Endothelial cell of umbilical vein (primary cell): ENCODE measurements around the gene MMP28. TPM values are rescaled to one million over a fixed set of nuclear protein-coding genes. Genes with fewer than 3 reads are reported as not detected.

Source experiments
- BruUV-seq: library from RNA; stranded (reverse); fragments of 400-500 nt; replicated peaks from 2 replicates; lab custom pipeline; 2021; lab: Mats Ljungman, UMichigan
- CTCF ChIA-PET: fragments of 300-600, 350-600 bp; sonication (Branson Sonifier 250); formaldehyde crosslinking; loops from one replicate; lab custom pipeline; 2021; ENCODE audit warnings: antibody characterized with exemption, inconsistent platforms; lab: Charles Lee
- POLR2A ChIA-PET: fragments of 300-600, 350-600 bp; sonication (Branson Sonifier 250); formaldehyde crosslinking; loops from one replicate; lab custom pipeline; 2021; ENCODE audit warnings: antibody characterized with exemption, inconsistent platforms; lab: Charles Lee
- DNase-seq: peaks from one replicate; pipeline ENCODE4 v3.0.0-alpha.2; 2011; ENCODE audit warnings: low read depth, low spot score
- FAIRE-seq: peaks from 2 replicates; lab custom pipeline; 2011; peaks lifted over from hg19 to GRCh38; lab: Jason Lieb, UNC
- H2AFZ ChIP-seq: 2 replicates; pipeline ENCODE4 v1.6.0; 2012; ENCODE audit warnings: low read depth, low read length, control low read depth, inconsistent platforms
- H3K27ac ChIP-seq: 2 replicates; pipeline ENCODE4 v1.5.1; 2011; ENCODE audit warnings: low read depth, mild to moderate bottlenecking, control low read depth, low read length, moderate library complexity; ENCODE audit not compliant: insufficient read depth
- H3K27me3 ChIP-seq, 2 experiments: 2 replicates each; pipeline versions ENCODE4 v1.6.0 to v1.6.1; 2011; ENCODE audit warnings: low read length in 2 of 2, mixed read lengths in 1 of 2; ENCODE audit not compliant: control insufficient read depth in 2 of 2, insufficient read depth in 2 of 2
- H3K36me3 ChIP-seq, 2 experiments: 2 replicates in 1 of 2; 3 replicates in 1 of 2; pipeline ENCODE4 v1.5.1; 2011; ENCODE audit warnings: low read length in 2 of 2, mild to moderate bottlenecking in 1 of 2, moderate library complexity in 1 of 2; ENCODE audit not compliant: control insufficient read depth in 2 of 2, insufficient read depth in 2 of 2; ENCODE audit errors: extremely low read depth in 1 of 2
- H3K4me1 ChIP-seq: 3 replicates; pipeline ENCODE4 v1.5.1; 2011; ENCODE audit warnings: mild to moderate bottlenecking, low read length; ENCODE audit not compliant: control insufficient read depth, insufficient read depth; ENCODE audit errors: extremely low read depth
- H3K4me2 ChIP-seq: 2 replicates; pipeline ENCODE4 v1.6.1; 2011; ENCODE audit warnings: low read length, control low read depth, mixed read lengths; ENCODE audit not compliant: insufficient read depth
- H3K4me3 ChIP-seq, 3 experiments: fragments of 200-600 bp in 1 of 3; sonication (generic), shearing (Covaris generic) in 1 of 3; replicated peaks in 1 of 3; 2 replicates each; pipeline ENCODE4 v1.5.1; 2011 to 2016; ENCODE audit warnings: control low read depth in 3 of 3, low read length in 3 of 3, mild to moderate bottlenecking in 2 of 3, inconsistent platforms in 1 of 3, low read depth in 1 of 3, moderate library complexity in 1 of 3; ENCODE audit not compliant: insufficient read depth in 1 of 3
- H3K79me2 ChIP-seq: 2 replicates; pipeline ENCODE4 v1.6.0; 2012; ENCODE audit warnings: low read length, inconsistent platforms; ENCODE audit not compliant: control insufficient read depth, insufficient read depth
- H3K9ac ChIP-seq: replicated peaks from 2 replicates; pipeline ENCODE3; 2011; ENCODE audit warnings: low read length, control low read depth; ENCODE audit not compliant: insufficient read depth; ENCODE audit errors: extremely low read depth
- H3K9me1 ChIP-seq: replicated peaks from 3 replicates; pipeline ENCODE4 v1.6.0; 2011; ENCODE audit warnings: mild to moderate bottlenecking, low read length; ENCODE audit not compliant: control insufficient read depth, insufficient read depth; ENCODE audit errors: extremely low read depth
- H3K9me3 ChIP-seq: replicated peaks from 2 replicates; pipeline ENCODE4 v1.5.1; 2012; ENCODE audit warnings: low read length, inconsistent platforms; ENCODE audit not compliant: control insufficient read depth, insufficient read depth
- H4K20me1 ChIP-seq: replicated peaks from 2 replicates; pipeline ENCODE3; 2011; ENCODE audit warnings: mild to moderate bottlenecking, low read length; ENCODE audit not compliant: control insufficient read depth, insufficient read depth; ENCODE audit errors: extremely low read depth
- CTCF ChIP-seq, 2 donors: IDR thresholded peaks; 1 replicate in 1 of 2; 2 replicates in 1 of 2; pipeline ENCODE4 v1.5.1; 2011; ENCODE audit warnings: low read length in 2 of 2, mild to moderate bottlenecking in 2 of 2, moderate library complexity in 2 of 2, control low read depth in 1 of 2, inconsistent platforms in 1 of 2, low read depth in 1 of 2; ENCODE audit not compliant: insufficient read depth in 1 of 2; ENCODE audit errors: extremely low read depth in 1 of 2
- EZH2 ChIP-seq: IDR thresholded peaks from 2 replicates; pipeline ENCODE4 v1.6.1; 2012; ENCODE audit warnings: borderline replicate concordance, low read depth, mild to moderate bottlenecking, moderate library complexity, low read length, inconsistent platforms; ENCODE audit not compliant: severe bottlenecking
- FOS ChIP-seq: IDR thresholded peaks from 2 replicates; pipeline ENCODE4 v1.6.1; 2011; ENCODE audit warnings: mild to moderate bottlenecking, low read length, moderate library complexity, borderline replicate concordance; ENCODE audit not compliant: insufficient read depth
- GATA2 ChIP-seq: IDR thresholded peaks from 2 replicates; pipeline ENCODE4 v1.7.0; 2011; ENCODE audit warnings: low read depth, mild to moderate bottlenecking, moderate library complexity, mixed read lengths, low read length; ENCODE audit not compliant: insufficient read length, insufficient read depth
- MYC ChIP-seq: IDR thresholded peaks from one replicate; pipeline ENCODE4 v1.6.1; 2011; ENCODE audit warnings: mild to moderate bottlenecking, low read depth, low read length
- POLR2A ChIP-seq: IDR thresholded peaks from 2 replicates; pipeline ENCODE4 v1.6.1; 2012; ENCODE audit warnings: low read depth, mild to moderate bottlenecking, control low read depth, low read length
- POLR2AphosphoS5 ChIP-seq: IDR thresholded peaks from 2 replicates; pipeline ENCODE4 v1.6.1; 2012; ENCODE audit warnings: low read depth, mild to moderate bottlenecking, control low read depth, low read length, moderate library complexity; ENCODE audit not compliant: insufficient read depth
- dilution Hi-C: fragments of 300-500 bp; cut with MboI; formaldehyde crosslinking; loops from one replicate; pipeline ENCODE4 v1.15.0; 2019; ENCODE audit warnings: low sequenced_read_pairs; ENCODE audit not compliant: extremely low pct_ligation_motif_present
- intact Hi-C: fragments of 100-400 bp; cut with micrococcal nuclease; formaldehyde crosslinking; loops from one replicate; pipeline ENCODE4 v1.10.0; 2022
- polyA plus RNA-seq, 4 experiments: library from polyadenylated mRNA; depleted of rRNA in 3 of 4; stranded (reverse) in 3 of 4; unstranded in 1 of 4; fragments of >200 nt; gene quantifications; 2 replicates each; pipeline versions ENCODE4 v1.2.1 to v1.2.3, GENCODE V29; 2011 to 2012; ENCODE audit warnings: missing spikeins in 1 of 4
- total RNA-seq: library from RNA; stranded (reverse); gene quantifications from 2 replicates; pipeline ENCODE4 v1.2.3, GENCODE V29; 2021
- TF ChIP-seq, protein P1 (sequence below): IDR thresholded peaks from 2 replicates; pipeline ENCODE4 v1.6.1; 2011; ENCODE audit not compliant: insufficient read depth, insufficient read length

MMP28 gene
- total and polyA plus RNA-seq, 2 donors (not counting 3 experiments of a cell fraction or from before 2014, with no cell fraction given): 6.1 to 7.1 TPM

- H3K27me3 ChIP-seq: peaks cover 0 to 2% of the 10 kb centered on the region in 2 experiments
- no peak overlapping the region for H3K9ac ChIP-seq
- H3K4me3 ChIP-seq: peak overlapping the region in 1 of 3 experiments; percentile 36
- no peaks in the 10 kb centered on the region for H3K36me3 ChIP-seq
- TF ChIP-seq POLR2AphosphoS5: no peak
- TF ChIP-seq MYC: no peak
- TF ChIP-seq, protein P1, sequence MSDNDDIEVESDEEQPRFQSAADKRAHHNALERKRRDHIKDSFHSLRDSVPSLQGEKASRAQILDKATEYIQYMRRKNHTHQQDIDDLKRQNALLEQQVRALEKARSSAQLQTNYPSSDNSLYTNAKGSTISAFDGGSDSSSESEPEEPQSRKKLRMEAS: no peak
- no peak for TF ChIP-seq EZH2
- no peak for TF ChIP-seq POLR2A
- TF ChIP-seq CTCF (IDR thresholded peaks at IDR 0.05; ENCODE audit: extremely low read depth in 1 of 2, insufficient read depth in 1 of 2, low read depth in 1 of 2, low read length in 2 of 2): no peak
- TF ChIP-seq GATA2: no peak
- TF ChIP-seq FOS: no peak
- no peak overlapping the region for H3K4me2 ChIP-seq
- H3K9me3 ChIP-seq: no peaks in the 10 kb centered on the region
- no peaks in the 10 kb centered on the region for H4K20me1 ChIP-seq
- DNase-seq (no peak), FAIRE-seq (no peak)
- no peak overlapping the region for H3K27ac ChIP-seq
- ChIA-PET CTCF (interaction anchor here (0.6 to 8.5 kb wide), 48 partner anchors 8 to 1558 kb away, joined by 3 to 453 read pairs (median 4); partner anchors contain the start of genes GAS2L2, MMP28, RASL10B and SLFN11), POLR2A (interaction anchor here (0.6 to 2.3 kb wide), 2 partner anchors 45 to 49 kb away, joined by 3 to 39 read pairs; partner anchors contain the start of gene TAF15)
- dilution Hi-C loops: no loop called here
- intact Hi-C loops: loop anchor here (1.0 kb wide), 3 partner anchors 11 to 46 kb away; partner anchors contain the start of gene TAF15
- no peaks in the 10 kb centered on the region for H3K9me1 ChIP-seq
- H2AFZ ChIP-seq: peak overlapping the region; percentile 57
- H3K4me1 ChIP-seq: peaks cover 7% of the 10 kb centered on the region
- BruUV-seq: no TSS peak
- H3K79me2 ChIP-seq: no peaks in the 10 kb centered on the region
Observed at GRCh38 chr17:35763767-35764122, 31.7 kb downstream of the MMP28 start.
